Fibroblast of lung (primary cell): ENCODE results near the gene LDLRAD4. TPM values are rescaled to one million over a fixed set of nuclear protein-coding genes. Genes with fewer than 3 reads are reported as not detected.

Source experiments
- DNase-seq, 2 donors: peaks; one replicate each; pipeline versions ENCODE4 v3.0.0 to v3.0.0-alpha.2; 2010; ENCODE audit warnings: low read depth in 2 of 2
- H2AFZ ChIP-seq: 2 replicates; pipeline ENCODE4 v1.5.1; 2012; ENCODE audit warnings: low read length, control low read depth, inconsistent platforms
- H3K27ac ChIP-seq: 2 replicates; pipeline ENCODE4 v1.5.1; 2011; ENCODE audit warnings: low read length, control low read depth; ENCODE audit not compliant: insufficient read depth
- H3K27me3 ChIP-seq: 2 replicates; pipeline ENCODE4 v1.5.1; 2011; ENCODE audit warnings: mild to moderate bottlenecking, low read length; ENCODE audit not compliant: control insufficient read depth, insufficient read depth
- H3K36me3 ChIP-seq: 2 replicates; pipeline ENCODE4 v1.5.1; 2011; ENCODE audit warnings: low read length; ENCODE audit not compliant: control insufficient read depth, insufficient read depth
- H3K4me1 ChIP-seq: 2 replicates; pipeline ENCODE4 v1.5.1; 2011; ENCODE audit warnings: low read length; ENCODE audit not compliant: control insufficient read depth, insufficient read depth; ENCODE audit errors: extremely low read depth
- H3K4me2 ChIP-seq: 2 replicates; pipeline ENCODE4 v1.5.1; 2011; ENCODE audit warnings: low read length, control low read depth; ENCODE audit not compliant: insufficient read depth; ENCODE audit errors: extremely low read depth
- H3K4me3 ChIP-seq, 4 experiments: fragments of 200-600 bp in 1 of 4; sonication (generic) in 1 of 4; replicated peaks in 1 of 4; 2 replicates each; pipeline ENCODE4 v1.5.1; 2011 to 2016; ENCODE audit warnings: low read length in 4 of 4, low read depth in 3 of 4, mild to moderate bottlenecking in 3 of 4, control low read depth in 2 of 4, inconsistent platforms in 1 of 4, mixed read lengths in 1 of 4; ENCODE audit not compliant: insufficient read depth in 1 of 4; ENCODE audit errors: control extremely low read depth in 1 of 4
- H3K79me2 ChIP-seq: 2 replicates; pipeline ENCODE4 v1.5.1; 2012; ENCODE audit warnings: mild to moderate bottlenecking, low read length, inconsistent platforms; ENCODE audit not compliant: control insufficient read depth, insufficient read depth
- H3K9ac ChIP-seq: 2 replicates; pipeline ENCODE4 v1.5.1; 2011; ENCODE audit warnings: mild to moderate bottlenecking, low read length, control low read depth; ENCODE audit not compliant: insufficient read depth
- H3K9me3 ChIP-seq: 2 replicates; pipeline ENCODE4 v1.5.1; 2012; ENCODE audit warnings: low read depth, low read length; ENCODE audit not compliant: control insufficient read depth, insufficient read depth
- H4K20me1 ChIP-seq: 2 replicates; pipeline ENCODE4 v1.5.1; 2011; ENCODE audit warnings: low read length; ENCODE audit not compliant: control insufficient read depth, insufficient read depth; ENCODE audit errors: extremely low read depth
- EZH2 ChIP-seq: IDR thresholded peaks from 2 replicates; pipeline ENCODE4 v1.5.1; 2012; ENCODE audit warnings: low read length, control low read depth, mild to moderate bottlenecking; ENCODE audit errors: missing control alignments
- polyA plus RNA-seq, 2 donors: library from polyadenylated mRNA; depleted of rRNA in 1 of 2; stranded (reverse) in 1 of 2; unstranded in 1 of 2; fragments of >200 nt; gene quantifications; 2 replicates each; pipeline ENCODE4 v1.2.1, GENCODE V29; 2011 to 2012; ENCODE audit warnings: missing spikeins in 1 of 2
- total RNA-seq: library from RNA; depleted of rRNA; stranded (reverse); fragments of >200 nt; gene quantifications from 2 replicates; pipeline ENCODE4 v1.2.1, GENCODE V29; 2014
- TF ChIP-seq, protein P1 (sequence below), 2 donors: IDR thresholded peaks in 1 of 2; conservative IDR thresholded peaks in 1 of 2; 1 replicate in 1 of 2; 2 replicates in 1 of 2; pipeline ENCODE4 v1.5.1; 2011 to 2012; ENCODE audit warnings: low read length in 2 of 2, control low read depth in 1 of 2, inconsistent platforms in 1 of 2, low read depth in 1 of 2, mild to moderate bottlenecking in 1 of 2

LDLRAD4 gene
- total and polyA plus RNA-seq, 2 donors (not counting 1 experiment from before 2014, with no cell fraction given): not detected

DNA sequence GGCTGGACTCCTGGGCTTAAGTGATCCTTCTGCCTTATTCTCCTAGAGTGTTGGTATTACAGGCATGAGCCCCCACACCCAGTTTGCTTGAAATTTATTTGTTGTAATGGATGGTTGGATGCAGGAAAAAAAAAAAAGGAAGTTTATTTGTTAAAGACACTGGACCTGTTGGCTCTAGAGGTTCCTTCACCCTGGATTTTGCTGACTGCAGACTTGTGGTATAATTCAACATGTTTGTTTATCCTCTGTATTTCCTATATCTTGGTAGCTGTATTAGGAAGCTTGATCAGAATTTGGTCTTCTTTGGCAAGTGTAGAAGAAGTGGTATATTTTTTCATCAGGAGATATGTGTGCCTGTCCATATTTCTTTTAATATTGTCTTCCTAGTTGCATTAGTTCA is 138.7 kb downstream of the LDLRAD4 start:
- no peak overlapping the region for H3K4me3 ChIP-seq
- no peaks in the 10 kb centered on the region for H3K36me3 ChIP-seq
- H3K4me1 ChIP-seq: no peaks in the 10 kb centered on the region
- H3K27me3 ChIP-seq: no peaks in the 10 kb centered on the region
- H3K9ac ChIP-seq: no peak overlapping the region
- TF ChIP-seq, protein P1, sequence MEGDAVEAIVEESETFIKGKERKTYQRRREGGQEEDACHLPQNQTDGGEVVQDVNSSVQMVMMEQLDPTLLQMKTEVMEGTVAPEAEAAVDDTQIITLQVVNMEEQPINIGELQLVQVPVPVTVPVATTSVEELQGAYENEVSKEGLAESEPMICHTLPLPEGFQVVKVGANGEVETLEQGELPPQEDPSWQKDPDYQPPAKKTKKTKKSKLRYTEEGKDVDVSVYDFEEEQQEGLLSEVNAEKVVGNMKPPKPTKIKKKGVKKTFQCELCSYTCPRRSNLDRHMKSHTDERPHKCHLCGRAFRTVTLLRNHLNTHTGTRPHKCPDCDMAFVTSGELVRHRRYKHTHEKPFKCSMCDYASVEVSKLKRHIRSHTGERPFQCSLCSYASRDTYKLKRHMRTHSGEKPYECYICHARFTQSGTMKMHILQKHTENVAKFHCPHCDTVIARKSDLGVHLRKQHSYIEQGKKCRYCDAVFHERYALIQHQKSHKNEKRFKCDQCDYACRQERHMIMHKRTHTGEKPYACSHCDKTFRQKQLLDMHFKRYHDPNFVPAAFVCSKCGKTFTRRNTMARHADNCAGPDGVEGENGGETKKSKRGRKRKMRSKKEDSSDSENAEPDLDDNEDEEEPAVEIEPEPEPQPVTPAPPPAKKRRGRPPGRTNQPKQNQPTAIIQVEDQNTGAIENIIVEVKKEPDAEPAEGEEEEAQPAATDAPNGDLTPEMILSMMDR (conservative IDR thresholded peaks at IDR 0.05 in 1 of 2, IDR thresholded peaks at IDR 0.05 in 1 of 2; ENCODE audit: low read depth in 1 of 2, low read length in 2 of 2): no peak
- H3K9me3 ChIP-seq: no peaks in the 10 kb centered on the region
- no peaks in the 10 kb centered on the region for H3K79me2 ChIP-seq
- no peak overlapping the region for H2AFZ ChIP-seq
- no peak overlapping the region for H3K4me2 ChIP-seq
- DNase-seq: no peak
- no peaks in the 10 kb centered on the region for H4K20me1 ChIP-seq
- no peak overlapping the region for H3K27ac ChIP-seq

GRCh38 chr18:13359210-13359609 is 140.7 kb downstream of the LDLRAD4 start:
- no peaks in the 10 kb centered on the region for H3K4me1 ChIP-seq
- no peaks in the 10 kb centered on the region for H3K36me3 ChIP-seq
- TF ChIP-seq, protein P1 (conservative IDR thresholded peaks at IDR 0.05 in 1 of 2, IDR thresholded peaks at IDR 0.05 in 1 of 2; ENCODE audit: low read depth in 1 of 2, low read length in 2 of 2): no peak
- TF ChIP-seq EZH2: no peak
- no peaks in the 10 kb centered on the region for H4K20me1 ChIP-seq
- no peak overlapping the region for H3K27ac ChIP-seq
- H3K27me3 ChIP-seq: no peaks in the 10 kb centered on the region
- H2AFZ ChIP-seq: no peak overlapping the region
- no peak for DNase-seq
- H3K9ac ChIP-seq: no peak overlapping the region
- H3K4me2 ChIP-seq: no peak overlapping the region
- no peak overlapping the region for H3K4me3 ChIP-seq
- H3K9me3 ChIP-seq: no peaks in the 10 kb centered on the region
- H3K79me2 ChIP-seq: no peaks in the 10 kb centered on the region

GRCh38 chr18:13361431-13361830 is 142.9 kb downstream of the LDLRAD4 start:
- no peaks in the 10 kb centered on the region for H4K20me1 ChIP-seq

More at GRCh38 chr18:13361431-13361830, 142.9 kb downstream of the LDLRAD4 start:
- Histone ChIP-seq H3K9ac (no peak overlapping the region), H3K9me3 (no peaks in the 10 kb centered on the region), H3K79me2 (no peaks in the 10 kb centered on the region), H3K27me3 (no peaks in the 10 kb centered on the region), H3K4me1 (no peaks in the 10 kb centered on the region), H2AFZ (no peak overlapping the region), H3K4me3 (no peak overlapping the region), H3K4me2 (no peak overlapping the region), H3K27ac (no peak overlapping the region), H3K36me3 (no peaks in the 10 kb centered on the region)
- DNase-seq: no peak
- no peak for TF ChIP-seq EZH2
- TF ChIP-seq, protein P1 (conservative IDR thresholded peaks at IDR 0.05 in 1 of 2, IDR thresholded peaks at IDR 0.05 in 1 of 2; ENCODE audit: low read depth in 1 of 2, low read length in 2 of 2): no peak
